ENCODE data around the gene ATP8B4.

DNA sequence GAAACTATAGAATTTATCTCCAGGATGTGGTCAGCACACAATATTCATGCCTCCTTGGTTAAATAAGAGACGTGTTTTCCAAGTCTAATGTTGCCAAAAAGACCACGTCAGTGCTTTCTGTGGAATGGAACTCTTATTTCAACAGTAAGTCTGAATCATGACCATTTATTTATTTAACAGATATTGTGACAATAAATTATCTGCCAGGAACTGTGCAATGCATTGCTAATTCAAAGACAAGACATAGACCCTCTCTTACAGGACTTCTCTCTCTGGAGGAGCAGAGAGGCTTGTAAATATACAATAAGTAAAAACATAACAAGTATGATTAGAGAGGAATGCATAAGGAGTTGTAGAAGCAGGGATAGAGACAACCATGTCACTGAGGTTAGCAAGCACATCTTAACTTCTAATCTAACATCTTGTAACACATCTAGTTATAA is 270.7 kb downstream of the ATP8B4 start:
- TF ChIP-seq, protein P1, sequence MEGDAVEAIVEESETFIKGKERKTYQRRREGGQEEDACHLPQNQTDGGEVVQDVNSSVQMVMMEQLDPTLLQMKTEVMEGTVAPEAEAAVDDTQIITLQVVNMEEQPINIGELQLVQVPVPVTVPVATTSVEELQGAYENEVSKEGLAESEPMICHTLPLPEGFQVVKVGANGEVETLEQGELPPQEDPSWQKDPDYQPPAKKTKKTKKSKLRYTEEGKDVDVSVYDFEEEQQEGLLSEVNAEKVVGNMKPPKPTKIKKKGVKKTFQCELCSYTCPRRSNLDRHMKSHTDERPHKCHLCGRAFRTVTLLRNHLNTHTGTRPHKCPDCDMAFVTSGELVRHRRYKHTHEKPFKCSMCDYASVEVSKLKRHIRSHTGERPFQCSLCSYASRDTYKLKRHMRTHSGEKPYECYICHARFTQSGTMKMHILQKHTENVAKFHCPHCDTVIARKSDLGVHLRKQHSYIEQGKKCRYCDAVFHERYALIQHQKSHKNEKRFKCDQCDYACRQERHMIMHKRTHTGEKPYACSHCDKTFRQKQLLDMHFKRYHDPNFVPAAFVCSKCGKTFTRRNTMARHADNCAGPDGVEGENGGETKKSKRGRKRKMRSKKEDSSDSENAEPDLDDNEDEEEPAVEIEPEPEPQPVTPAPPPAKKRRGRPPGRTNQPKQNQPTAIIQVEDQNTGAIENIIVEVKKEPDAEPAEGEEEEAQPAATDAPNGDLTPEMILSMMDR (IDR thresholded peaks at IDR 0.05 in 8 of 11, conservative IDR thresholded peaks at IDR 0.05 in 3 of 11): no peak
- no peak for TF ChIP-seq POLR2A (IDR thresholded peaks at IDR 0.05)

All from spleen (tissue), 7 donors.